HepG2 (cell line): Measurements from ENCODE around the gene LIME1. TPM values are rescaled to one million over a fixed set of nuclear protein-coding genes. Genes with fewer than 3 reads are reported as not detected.
A peak's percentile ranks its signal among the peaks of the same experiment; 100 is the strongest.

Experiments
- AFF4 ChIP-seq: sonication (generic); formaldehyde crosslinking; IDR thresholded peaks from 2 replicates; pipeline ENCODE4 v1.4.0; 2020; ENCODE audit warnings: missing genetic modification reagents
- ARID2 ChIP-seq: sonication (generic); formaldehyde crosslinking; IDR thresholded peaks from 2 replicates; pipeline ENCODE4 v1.8.1; 2022; ENCODE audit warnings: mild to moderate bottlenecking, missing genetic modification reagents, borderline replicate concordance
- DRAP1 ChIP-seq: IDR thresholded peaks from 2 replicates; pipeline ENCODE4 v1.6.1; 2016; ENCODE audit warnings: missing genetic modification reagents, missing compliant biosample characterization
- ERF ChIP-seq: IDR thresholded peaks from 2 replicates; pipeline ENCODE4 v1.6.1; 2018; ENCODE audit warnings: missing biosample characterization, missing genetic modification reagents
- FUBP1 ChIP-seq: sonication (generic); formaldehyde crosslinking; IDR thresholded peaks from 2 replicates; pipeline ENCODE4 v1.5.1; 2020; ENCODE audit warnings: missing genetic modification reagents, mild to moderate bottlenecking, borderline replicate concordance
- GPBP1L1 ChIP-seq: sonication (generic); formaldehyde crosslinking; IDR thresholded peaks from 2 replicates; pipeline ENCODE4 v1.5.0; 2020; ENCODE audit warnings: mild to moderate bottlenecking, missing genetic modification reagents
- HOMEZ ChIP-seq: IDR thresholded peaks from 2 replicates; pipeline ENCODE4 v1.6.1; 2016; ENCODE audit warnings: low read depth
- KLF13 ChIP-seq: sonication (generic); formaldehyde crosslinking; IDR thresholded peaks from 2 replicates; pipeline ENCODE4 v1.4.0; 2020; ENCODE audit warnings: mild to moderate bottlenecking, missing genetic modification reagents
- MAF1 ChIP-seq: sonication (generic); formaldehyde crosslinking; IDR thresholded peaks from 2 replicates; pipeline ENCODE4 v1.5.0; 2020; ENCODE audit warnings: missing genetic modification reagents, borderline replicate concordance
- NR2F1 ChIP-seq, 2 experiments: fragments of 450-650 bp in 1 of 2; formaldehyde crosslinking in 1 of 2; IDR thresholded peaks; 2 replicates each; pipeline versions ENCODE4 v1.5.0 to v1.6.1; 2016 to 2020; ENCODE audit warnings: mild to moderate bottlenecking in 1 of 2, missing compliant biosample characterization in 1 of 2, missing genetic modification reagents in 1 of 2, moderate library complexity in 1 of 2
- SATB2 ChIP-seq: sonication (generic); formaldehyde crosslinking; IDR thresholded peaks from 2 replicates; pipeline ENCODE4 v1.5.0; 2020; ENCODE audit warnings: missing genetic modification reagents
- TFAP4 ChIP-seq: sonication (generic); IDR thresholded peaks from 2 replicates; pipeline ENCODE4 v1.6.1; 2016; ENCODE audit warnings: low read depth, borderline replicate concordance
- ZNF740 ChIP-seq: sonication (generic); formaldehyde crosslinking; IDR thresholded peaks from 2 replicates; pipeline ENCODE4 v1.4.0; 2020; ENCODE audit warnings: missing genetic modification reagents
- ZNF800 ChIP-seq: sonication (generic); formaldehyde crosslinking; IDR thresholded peaks from 2 replicates; pipeline ENCODE4 v1.4.0; 2020; ENCODE audit warnings: missing genetic modification reagents
- ZZZ3 ChIP-seq: sonication (generic); formaldehyde crosslinking; IDR thresholded peaks from 2 replicates; pipeline ENCODE4 v1.4.0; 2020; ENCODE audit warnings: missing genetic modification reagents, mild to moderate bottlenecking, borderline replicate concordance
- polyA plus RNA-seq, 8 experiments: library from polyadenylated mRNA; depleted of rRNA in 3 of 8; stranded (reverse) in 7 of 8; unstranded in 1 of 8; fragments of >200 nt; fragmentation: Illumina TruSeq in 4 of 8; extraction: Trizol in 4 of 8; gene quantifications; 2 replicates each; pipeline versions ENCODE4 v1.2.1 to v1.2.3, GENCODE V29; 2011 to 2016; ENCODE audit warnings: low read depth in 4 of 8, missing spikeins in 1 of 8, mixed read lengths in 1 of 8; ENCODE audit not compliant: insufficient read depth in 1 of 8
- total RNA-seq, 5 experiments: library from RNA; depleted of rRNA; stranded (reverse); fragments of >200 nt; fragmentation: Illumina TruSeq; extraction: Trizol; gene quantifications; 2 replicates each; pipeline ENCODE4 v1.2.3, GENCODE V29; 2016; ENCODE audit warnings: low read depth in 1 of 5

Gene LIME1
- total and polyA plus RNA-seq, 2 of the 13 experiments (the other 11 are each of a cell fraction or from before 2014, with no cell fraction given) = 13.0 to 61.5 TPM

GRCh38 chr20:63740627-63741353 is 4.3 kb downstream of the LIME1 start (continued):
- TF ChIP-seq AFF4 (peak; percentile 81; the same call in 1 of the 2 replicates), MAF1 (peak; percentile 96; the same call in 1 of the 2 replicates), HOMEZ (CRISPR knock-in tag) (peak; percentile 76; the same call in 1 of the 2 replicates), FUBP1 (peak; percentile 40; the same call in 1 of the 2 replicates), NR2F1 (CRISPR knock-in tag; IDR thresholded peaks at IDR 0.05) (0 out of 4 replicates have a peak, but pooled peaks of 1 of the 2 experiments have one; percentile 18), ZNF800 (CRISPR knock-in tag) (peak; percentile 96), TFAP4 (peak; percentile 97), ERF (peak; percentile 98), GPBP1L1 (CRISPR knock-in tag) (no peak), SATB2 (CRISPR knock-in tag) (peak; percentile 97), ARID2 (CRISPR knock-in tag) (peak; percentile 56), DRAP1 (CRISPR knock-in tag) (peak; percentile 96), ZZZ3 (CRISPR knock-in tag) (peak; percentile 68), ZNF740 (peak; percentile 94), KLF13 (CRISPR knock-in tag) (peak; percentile 80)
